GM19328 (cell line): ENCODE results near the gene ATG9B.

Experiments
- ATAC-seq: cut with Tn5 transposase; IDR thresholded peaks from one replicate; pipeline ENCODE4 v1.9.1; 2021; ENCODE audit warnings: mild to moderate bottlenecking, moderate library complexity; ENCODE audit not compliant: unreplicated experiment

Gene ATG9B

GRCh38 chr7:151006590-151007300 lies 17.5 kb downstream of the ATG9B start:
- no peak for ATAC-seq

GRCh38 chr7:151005566-151005965 lies 18.7 kb downstream of the ATG9B start:
- ATAC-seq, result no peak

GRCh38 chr7:151003572-151003971 lies 20.7 kb downstream of the ATG9B start:
- ATAC-seq, result no peak

- ATAC-seq, result no peak
Observed at GRCh38 chr7:151001546-151001945, 22.7 kb downstream of the ATG9B start.

GRCh38 chr7:151000897-151001495 lies 23.3 kb downstream of the ATG9B start:
- no peak for ATAC-seq

- ATAC-seq, result no peak
Observed at GRCh38 chr7:150999497-151000230, 24.6 kb downstream of the ATG9B start.

- ATAC-seq, result no peak
Observed at GRCh38 chr7:150999001-150999400, 25.3 kb downstream of the ATG9B start.

GRCh38 chr7:150998341-150998740 lies 26.0 kb downstream of the ATG9B start:
- ATAC-seq, result no peak

GRCh38 chr7:150997817-150998216 lies 26.5 kb downstream of the ATG9B start:
- no peak for ATAC-seq

GRCh38 chr7:150997075-150997511 lies 27.2 kb downstream of the ATG9B start:
- ATAC-seq, result no peak

GRCh38 chr7:150996376-150997074 lies 27.8 kb downstream of the ATG9B start:
- no peak for ATAC-seq

- ATAC-seq, result no peak
Observed at GRCh38 chr7:150994838-150995510, 29.3 kb downstream of the ATG9B start.

- no peak for ATAC-seq
Observed at GRCh38 chr7:150994141-150994837, 30.0 kb downstream of the ATG9B start.

- ATAC-seq, result no peak
Observed at GRCh38 chr7:150993511-150993910, 30.8 kb downstream of the ATG9B start.

- ATAC-seq, result no peak
Observed at GRCh38 chr7:150992833-150993302, 31.4 kb downstream of the ATG9B start.

- ATAC-seq, result no peak
Observed at GRCh38 chr7:150992051-150992640, 32.1 kb downstream of the ATG9B start.

- no peak for ATAC-seq
Observed at GRCh38 chr7:150990416-150991186, 33.7 kb downstream of the ATG9B start, which contains the start of gene NOS3. Gene NOS3 (plus strand): TSS chr7:150991017. CDS start chr7:150993804, 2,787 bp downstream.

- ATAC-seq, result no peak
Observed at GRCh38 chr7:150989456-150989855, 34.8 kb downstream of the ATG9B start.
